HepG2 (cell line): ENCODE results near the gene F12. TPM values are rescaled to one million over a fixed set of nuclear protein-coding genes. Genes with fewer than 3 reads are reported as not detected.

ENCODE experiments used
- CBX2 ChIP-seq, 2 experiments: fragments of 200-600 bp in 1 of 2; sonication (generic); formaldehyde crosslinking in 1 of 2; IDR thresholded peaks; 2 replicates each; pipeline versions ENCODE4 v1.7.0 to v1.8.1; 2018 to 2022; ENCODE audit warnings: low read depth in 2 of 2, low read length in 1 of 2, mild to moderate bottlenecking in 1 of 2, missing genetic modification reagents in 1 of 2
- CREBL2 ChIP-seq: sonication (generic); formaldehyde crosslinking; IDR thresholded peaks from 2 replicates; pipeline ENCODE4 v1.8.1; 2023; ENCODE audit warnings: missing genetic modification reagents, mild to moderate bottlenecking, borderline replicate concordance
- ETV5 ChIP-seq: IDR thresholded peaks from 2 replicates; pipeline ENCODE4 v1.6.1; 2018; ENCODE audit warnings: missing biosample characterization, missing genetic modification reagents, inconsistent platforms, borderline replicate concordance
- GPN1 ChIP-seq: sonication (generic); formaldehyde crosslinking; IDR thresholded peaks from 2 replicates; pipeline ENCODE4 v1.5.1; 2020; ENCODE audit warnings: missing genetic modification reagents, borderline replicate concordance
- HDAC6 ChIP-seq: fragments of 200-600 bp; sonication (generic); IDR thresholded peaks from 2 replicates; pipeline ENCODE4 v1.7.0; 2017; ENCODE audit warnings: mild to moderate bottlenecking, antibody characterized with exemption, low read length, low read depth
- HOXA9 ChIP-seq: sonication (generic); formaldehyde crosslinking; IDR thresholded peaks from 2 replicates; pipeline ENCODE4 v1.8.1; 2022; ENCODE audit warnings: missing genetic modification reagents, mild to moderate bottlenecking, moderate library complexity, borderline replicate concordance
- MYNN ChIP-seq: sonication (generic); formaldehyde crosslinking; IDR thresholded peaks from 2 replicates; pipeline ENCODE4 v1.4.0; 2020; ENCODE audit warnings: mild to moderate bottlenecking, low read depth, missing genetic modification reagents
- NFYC ChIP-seq: IDR thresholded peaks from 2 replicates; pipeline ENCODE4 v1.6.1; 2016; ENCODE audit warnings: missing genetic modification reagents, missing compliant biosample characterization
- SMARCC2 ChIP-seq: fragments of 450-650 bp; IDR thresholded peaks from 2 replicates; pipeline ENCODE4 v1.6.1; 2017; ENCODE audit warnings: antibody characterized with exemption, mild to moderate bottlenecking
- ZBTB40 ChIP-seq, 2 experiments: fragments of 450-650 bp in 1 of 2; sonication (generic) in 1 of 2; formaldehyde crosslinking in 1 of 2; IDR thresholded peaks; 2 replicates each; pipeline versions ENCODE4 v1.6.1 to v1.8.0; 2016 to 2022; ENCODE audit warnings: antibody characterized with exemption in 1 of 2, mild to moderate bottlenecking in 1 of 2, missing genetic modification reagents in 1 of 2
- ZFP91 ChIP-seq: sonication (generic); formaldehyde crosslinking; IDR thresholded peaks from 2 replicates; pipeline ENCODE4 v1.9.0; 2022; ENCODE audit warnings: missing genetic modification reagents, mild to moderate bottlenecking, borderline replicate concordance
- ZKSCAN5 ChIP-seq: sonication (generic); formaldehyde crosslinking; IDR thresholded peaks from 2 replicates; pipeline ENCODE4 v1.5.1; 2020; ENCODE audit warnings: mild to moderate bottlenecking, missing genetic modification reagents
- ZNF530 ChIP-seq: sonication (generic); formaldehyde crosslinking; IDR thresholded peaks from 2 replicates; pipeline ENCODE4 v1.5.0; 2020; ENCODE audit warnings: low read depth, mild to moderate bottlenecking, missing genetic modification reagents
- ZNF567 ChIP-seq: sonication (generic); formaldehyde crosslinking; IDR thresholded peaks from 2 replicates; pipeline ENCODE4 v1.8.1; 2023; ENCODE audit warnings: mild to moderate bottlenecking, missing genetic modification reagents, borderline replicate concordance
- ZNF577 ChIP-seq: sonication (generic); formaldehyde crosslinking; IDR thresholded peaks from 2 replicates; pipeline ENCODE4 v1.4.0; 2020; ENCODE audit warnings: mild to moderate bottlenecking, low read depth, missing genetic modification reagents, borderline replicate concordance
- polyA plus RNA-seq, 8 experiments: library from polyadenylated mRNA; depleted of rRNA in 3 of 8; stranded (reverse) in 7 of 8; unstranded in 1 of 8; fragments of >200 nt; fragmentation: Illumina TruSeq in 4 of 8; extraction: Trizol in 4 of 8; gene quantifications; 2 replicates each; pipeline versions ENCODE4 v1.2.1 to v1.2.3, GENCODE V29; 2011 to 2016; ENCODE audit warnings: low read depth in 4 of 8, missing spikeins in 1 of 8, mixed read lengths in 1 of 8; ENCODE audit not compliant: insufficient read depth in 1 of 8
- total RNA-seq, 5 experiments: library from RNA; depleted of rRNA; stranded (reverse); fragments of >200 nt; fragmentation: Illumina TruSeq; extraction: Trizol; gene quantifications; 2 replicates each; pipeline ENCODE4 v1.2.3, GENCODE V29; 2016; ENCODE audit warnings: low read depth in 1 of 5

F12 gene
- total and polyA plus RNA-seq, 2 of the 13 experiments (the other 11 are each of a cell fraction or from before 2014, with no cell fraction given) = 2.5 to 3.0 TPM

GRCh38 chr5:177455661-177456590, 46.6 kb upstream of the F12 start (continued):
- no peak for TF ChIP-seq ZBTB40 (IDR thresholded peaks at IDR 0.05)
- TF ChIP-seq ZBTB40 (CRISPR knock-in tag; IDR thresholded peaks at IDR 0.05) = no peak
- TF ChIP-seq ZNF567 (CRISPR knock-in tag) = no peak
- no peak for TF ChIP-seq MYNN
- TF ChIP-seq ZFP91 (CRISPR knock-in tag) = peak; percentile 67; the same call in 1 of the 2 replicates
- TF ChIP-seq SMARCC2 = no peak
- 0 out of 2 replicates have a peak, but pooled peaks have one; percentile 32 for TF ChIP-seq ETV5 (CRISPR knock-in tag)
- no peak for TF ChIP-seq CBX2 (IDR thresholded peaks at IDR 0.05; ENCODE audit: low read depth, low read length)
- TF ChIP-seq CBX2 (CRISPR knock-in tag; IDR thresholded peaks at IDR 0.05; ENCODE audit: low read depth) = no peak
- 0 out of 2 replicates have a peak, but pooled peaks have one; percentile 1 for TF ChIP-seq HOXA9 (CRISPR knock-in tag)
- no peak for TF ChIP-seq ZNF577 (CRISPR knock-in tag)
- TF ChIP-seq NFYC (CRISPR knock-in tag) = no peak
- no peak for TF ChIP-seq ZKSCAN5 (CRISPR knock-in tag)
- no peak for TF ChIP-seq CREBL2 (CRISPR knock-in tag)
- TF ChIP-seq HDAC6 = no peak
- TF ChIP-seq GPN1 (CRISPR knock-in tag) = no peak
- TF ChIP-seq ZNF530 (CRISPR knock-in tag) = no peak
